ENCODE measurements around the gene ZNF205.

GRCh38 chr16:3142327-3142726 is 29.9 kb downstream of the ZNF205 start:
- TF ChIP-seq TAF1 (IDR thresholded peaks at IDR 0.05; ENCODE audit: borderline replicate concordance, insufficient read depth, low read length) (no peak), REST (IDR thresholded peaks at IDR 0.05; ENCODE audit: insufficient read depth in 1 of 2, low read depth in 2 of 2, low read length in 2 of 2) (no peak), POLR2AphosphoS5 (IDR thresholded peaks at IDR 0.05; ENCODE audit: low read depth, low read length) (no peak), SIN3A (IDR thresholded peaks at IDR 0.05; ENCODE audit: borderline replicate concordance, insufficient read depth, low read length) (no peak), FOXP2 (optimal IDR thresholded peaks at IDR 0.05; ENCODE audit: borderline replicate concordance, extremely low read depth, extremely low read length, insufficient read depth) (no peak)

Data from PFSK-1 (cell line).